HG03159 (cell line): ENCODE data around the gene LAMC3.

ENCODE experiments used
- ATAC-seq: cut with Tn5 transposase; IDR thresholded peaks from one replicate; pipeline ENCODE4 v1.9.1; 2021; ENCODE audit warnings: mild to moderate bottlenecking, moderate library complexity; ENCODE audit not compliant: unreplicated experiment

LAMC3 gene

DNA sequence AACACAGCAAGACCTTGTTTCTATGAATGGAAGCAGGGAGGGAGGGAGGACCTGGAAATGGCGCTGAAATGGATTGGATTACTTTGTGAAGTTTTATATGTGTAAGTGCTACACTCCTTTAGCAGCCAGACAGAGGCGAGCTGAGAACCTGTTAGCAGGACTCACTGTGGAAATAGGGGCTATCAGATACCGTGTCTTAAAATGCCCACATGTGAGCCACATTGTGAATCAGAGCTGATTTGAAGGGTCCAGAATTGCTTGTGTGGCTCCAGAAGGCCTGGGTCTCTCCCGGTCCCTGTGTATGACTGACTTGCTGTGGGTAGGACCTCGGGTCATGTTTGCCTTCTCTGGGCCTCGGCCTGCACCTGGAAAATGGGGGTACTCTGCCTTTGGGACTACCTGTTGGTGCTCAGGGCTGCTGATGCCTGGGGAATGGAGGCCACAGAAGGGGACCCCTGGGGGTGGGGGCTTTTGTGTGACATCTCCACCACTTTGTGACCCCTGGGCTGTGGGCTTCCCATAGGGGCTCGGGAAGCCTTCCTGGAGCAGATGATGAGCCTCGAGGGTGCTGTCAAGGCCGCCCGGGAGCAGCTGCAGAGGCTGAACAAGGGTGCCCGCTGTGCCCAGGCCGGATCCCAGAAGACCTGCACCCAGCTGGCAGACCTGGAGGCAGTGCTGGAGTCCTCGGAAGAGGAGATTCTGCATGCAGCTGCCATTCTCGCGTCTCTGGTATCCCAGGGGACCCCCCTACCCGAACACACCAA, 63.3 kb downstream of the LAMC3 start:
- no peak for ATAC-seq

DNA sequence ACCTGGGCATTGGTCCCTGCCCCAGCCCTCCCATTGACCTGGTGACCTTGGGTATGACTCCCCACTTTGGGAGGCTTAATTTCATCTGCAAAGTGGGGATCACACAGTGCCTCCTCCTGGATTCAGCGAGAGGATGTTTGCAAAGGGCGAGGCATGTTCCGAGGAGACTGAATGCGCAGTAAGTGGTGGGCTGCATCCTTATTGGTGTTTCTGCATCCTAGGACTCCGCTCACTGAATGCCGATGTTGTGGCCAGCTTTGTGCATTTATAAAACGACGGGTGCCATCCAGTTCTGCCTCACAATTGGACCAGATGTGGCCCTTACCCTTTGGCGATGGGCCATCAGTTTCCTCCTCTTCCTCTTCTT, 63.9 kb downstream of the LAMC3 start:
- no peak for ATAC-seq

DNA sequence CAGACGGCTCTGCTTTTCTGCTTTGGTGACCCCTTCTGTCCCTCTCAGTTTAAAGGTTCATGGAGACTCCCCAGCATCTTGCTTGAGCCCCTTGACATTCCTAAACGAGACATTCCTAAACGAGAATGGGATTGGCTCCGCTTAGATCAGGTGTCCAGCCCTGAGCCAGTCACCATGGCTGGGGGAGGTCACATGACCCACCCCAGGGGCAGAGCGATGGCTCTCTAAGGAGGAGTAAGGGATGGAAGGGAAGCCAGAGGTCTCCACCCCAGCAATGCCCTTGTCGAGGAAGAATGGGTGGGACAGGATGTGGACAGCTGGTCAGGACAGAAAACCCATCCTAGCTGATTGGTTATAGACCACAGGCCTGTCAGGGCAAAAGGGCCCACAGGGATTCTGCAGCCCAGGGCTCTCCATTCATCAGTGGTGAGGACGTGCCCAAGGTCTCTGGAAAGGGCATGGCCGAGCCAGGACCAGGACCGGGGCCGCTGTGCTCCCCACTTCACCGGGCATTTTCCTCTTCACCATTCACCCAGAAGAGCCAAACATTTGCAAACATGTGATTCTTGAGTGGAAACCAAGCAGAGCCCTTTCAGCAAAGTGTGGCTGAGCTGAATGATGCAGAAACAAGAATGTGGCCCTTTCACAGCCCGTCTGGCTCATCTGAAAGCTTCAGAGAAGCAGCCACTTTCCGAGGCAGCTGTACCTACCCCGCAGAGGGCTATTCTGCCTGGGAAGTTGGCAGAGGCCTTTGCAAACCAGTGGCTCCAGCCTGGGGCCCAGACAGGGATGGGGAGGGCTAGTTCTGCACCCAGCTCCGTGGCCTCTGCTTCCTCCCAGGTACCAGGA, 67.6 kb downstream of the LAMC3 start:
- ATAC-seq, result no peak

DNA sequence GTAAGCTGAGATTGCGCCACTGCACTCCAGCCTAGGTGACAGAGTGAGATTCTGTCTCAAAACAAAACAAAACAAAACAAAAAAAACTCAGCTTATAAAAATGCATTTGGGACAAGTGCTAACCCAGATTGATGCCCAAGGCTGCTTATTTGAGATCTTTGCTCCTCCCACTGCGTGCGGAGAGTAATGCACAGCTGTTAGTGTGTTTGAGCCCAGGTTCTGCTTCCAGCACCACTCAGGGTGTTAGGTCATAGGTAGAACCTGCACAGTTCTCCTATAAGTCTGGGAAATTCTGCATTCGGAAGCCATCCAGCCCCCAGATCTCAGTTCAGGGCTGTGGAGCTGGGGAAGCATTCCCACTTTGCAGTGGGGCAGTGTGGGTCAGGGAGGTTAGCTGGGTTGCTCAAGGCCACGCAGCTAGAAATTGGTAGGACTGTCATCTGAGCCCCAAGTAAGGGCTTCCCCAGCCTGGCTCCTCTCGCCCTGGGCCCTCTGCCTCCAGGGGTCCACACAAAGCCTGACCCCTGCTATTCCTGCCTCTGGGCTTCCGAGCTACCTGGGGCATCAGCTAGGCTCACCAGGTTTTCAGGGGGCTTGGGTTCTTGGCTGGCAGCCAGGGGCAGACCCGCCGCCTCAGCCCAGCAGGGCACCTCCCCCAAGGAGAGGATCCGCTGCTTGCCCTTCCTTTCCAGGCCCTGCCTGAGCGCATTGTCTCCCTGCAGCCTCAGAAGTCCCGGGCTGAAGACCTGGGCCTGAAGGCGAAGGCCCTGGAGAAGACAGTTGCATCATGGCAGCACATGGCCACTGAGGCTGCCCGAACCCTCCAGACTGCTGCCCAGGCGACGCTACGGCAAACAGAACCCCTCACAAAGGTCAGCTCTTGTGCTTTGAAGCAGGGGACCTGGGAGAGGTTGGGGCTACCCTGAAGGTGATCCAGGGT, 69.7 kb downstream of the LAMC3 start:
- no peak for ATAC-seq

DNA sequence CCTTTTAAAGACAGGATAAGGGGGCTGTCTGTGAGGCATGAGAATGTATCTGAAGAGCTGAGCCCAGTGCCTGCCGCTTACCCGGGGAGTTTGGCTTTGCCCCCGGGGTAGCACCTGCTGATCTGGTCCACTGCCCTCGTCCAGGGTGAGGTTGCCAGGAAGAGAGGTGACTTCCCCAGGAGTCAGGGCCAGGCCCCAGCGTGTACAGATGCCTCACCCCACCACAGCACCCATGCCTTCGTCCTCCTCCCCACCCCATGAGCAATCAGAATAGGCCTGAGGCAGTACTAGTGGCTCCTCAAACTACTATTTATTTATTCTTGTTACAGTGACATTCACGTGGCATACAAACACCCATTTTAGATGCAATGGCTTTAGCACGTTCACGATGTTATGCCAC, 71.6 kb downstream of the LAMC3 start:
- no peak for ATAC-seq

DNA sequence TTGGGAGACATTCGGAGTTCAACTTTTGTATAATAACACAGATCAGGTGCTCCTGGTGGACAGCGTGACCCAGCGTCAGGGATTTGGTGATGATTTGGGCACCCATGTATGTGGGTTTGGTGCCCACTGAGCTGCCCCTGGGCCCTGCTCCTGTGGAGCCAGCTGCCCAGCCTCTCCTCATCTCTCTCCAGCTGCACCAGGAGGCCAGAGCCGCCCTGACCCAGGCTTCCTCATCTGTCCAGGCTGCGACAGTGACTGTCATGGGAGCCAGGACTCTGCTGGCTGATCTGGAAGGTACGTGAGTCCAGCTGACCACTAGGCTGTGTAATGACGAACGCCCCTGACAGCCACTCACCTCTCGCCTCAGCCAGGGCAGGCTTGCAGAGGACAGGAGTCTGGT, 72.9 kb downstream of the LAMC3 start:
- no peak for ATAC-seq

DNA sequence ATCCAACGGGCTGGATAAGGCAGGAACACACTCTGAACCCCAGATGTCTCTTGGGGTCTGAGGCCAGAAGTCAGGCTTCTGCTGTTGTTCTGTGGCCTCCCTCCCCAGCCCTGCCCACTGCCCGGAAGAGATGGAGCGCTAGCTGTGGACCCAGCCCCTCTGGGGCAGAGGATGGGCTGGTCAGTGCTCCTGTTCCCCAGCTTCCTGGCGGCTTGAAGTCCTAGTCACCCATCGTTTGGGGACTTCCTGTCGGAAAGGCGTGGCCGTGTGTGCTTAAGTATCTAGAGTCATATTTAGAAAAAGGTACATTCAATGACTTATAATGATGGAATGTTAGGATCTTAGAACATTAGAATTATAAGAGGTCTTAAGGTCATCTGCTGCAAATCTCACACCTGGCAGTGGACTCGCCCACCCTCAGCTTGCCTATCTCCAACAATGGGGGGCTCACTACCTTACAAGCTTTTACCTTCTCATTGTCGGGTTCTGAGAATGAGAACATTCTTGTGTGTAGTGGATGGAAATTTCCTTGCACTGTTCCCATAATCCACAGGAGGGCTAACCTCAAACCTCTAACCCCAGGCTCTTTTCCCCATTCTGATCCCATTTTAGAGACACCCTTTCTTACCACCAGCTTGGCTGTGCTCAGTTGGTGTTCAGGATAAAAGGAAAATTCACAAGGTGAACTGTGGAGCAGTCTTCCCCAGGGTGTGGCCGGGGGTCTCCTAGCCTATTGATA, 74.0 kb downstream of the LAMC3 start:
- no peak for ATAC-seq

DNA sequence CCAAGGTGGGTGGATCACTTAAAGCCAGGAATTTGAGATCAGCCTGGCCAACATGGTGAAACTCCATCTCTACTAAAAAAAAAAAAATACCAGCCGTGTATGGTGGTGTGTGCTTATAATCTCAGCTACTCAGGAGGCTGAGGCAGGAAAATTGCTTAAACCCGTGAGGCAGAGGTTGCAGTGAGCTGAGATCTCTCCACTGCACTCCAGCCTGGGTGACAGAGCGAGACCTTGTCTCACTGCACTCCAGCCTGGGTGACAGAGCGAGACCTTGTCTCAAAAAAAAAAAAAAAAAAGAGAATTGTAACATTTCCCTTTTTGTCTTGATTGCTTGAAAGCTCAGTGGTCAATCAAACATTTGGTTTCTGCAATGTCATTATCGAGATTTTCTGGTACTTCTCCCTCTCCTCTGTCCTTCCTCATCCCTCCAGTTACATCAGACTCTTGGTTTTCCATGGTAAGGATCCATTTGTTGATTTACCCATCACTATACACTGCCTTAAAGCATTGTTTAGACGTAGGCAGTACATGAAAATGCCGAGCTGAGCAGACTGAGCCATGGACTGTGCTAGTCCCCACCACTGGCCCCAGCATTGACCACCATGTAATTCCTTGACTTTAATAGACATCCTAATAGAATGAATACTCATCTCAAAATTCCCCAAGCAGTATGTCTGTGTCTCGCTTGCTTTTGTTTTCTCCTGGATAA, 75.8 kb downstream of the LAMC3 start:
- ATAC-seq, result no peak

DNA sequence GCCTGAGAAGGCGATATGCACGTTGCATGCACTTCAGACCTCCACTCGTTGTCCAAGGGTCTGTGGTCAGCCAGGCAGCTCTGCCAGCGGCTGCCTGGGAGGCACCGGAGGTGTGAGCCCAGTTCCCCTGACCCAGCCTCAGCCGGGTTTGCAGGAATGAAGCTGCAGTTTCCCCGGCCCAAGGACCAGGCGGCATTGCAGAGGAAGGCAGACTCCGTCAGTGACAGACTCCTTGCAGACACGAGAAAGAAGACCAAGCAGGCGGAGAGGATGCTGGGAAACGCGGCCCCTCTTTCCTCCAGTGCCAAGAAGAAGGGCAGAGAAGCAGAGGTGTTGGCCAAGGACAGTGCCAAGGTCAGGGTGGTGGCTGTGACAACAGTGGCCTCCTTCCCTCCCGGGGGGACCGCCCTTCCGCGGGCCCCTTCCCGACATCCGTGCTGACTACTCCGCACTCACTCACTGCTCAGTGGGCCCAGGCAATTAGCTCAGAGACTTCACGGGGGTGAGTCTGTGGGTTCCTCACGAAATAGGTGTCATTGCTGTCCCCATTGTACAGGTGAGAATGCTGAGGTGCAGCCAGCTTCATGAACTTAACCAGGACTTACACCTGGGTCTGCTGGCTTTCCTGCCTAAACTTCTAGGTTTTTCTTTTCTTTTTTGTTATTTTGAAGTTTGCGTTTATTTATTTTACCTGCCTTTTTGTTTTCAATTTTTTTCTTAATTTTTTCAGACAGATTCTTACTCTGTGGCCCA, 76.6 kb downstream of the LAMC3 start:
- ATAC-seq, result no peak

DNA sequence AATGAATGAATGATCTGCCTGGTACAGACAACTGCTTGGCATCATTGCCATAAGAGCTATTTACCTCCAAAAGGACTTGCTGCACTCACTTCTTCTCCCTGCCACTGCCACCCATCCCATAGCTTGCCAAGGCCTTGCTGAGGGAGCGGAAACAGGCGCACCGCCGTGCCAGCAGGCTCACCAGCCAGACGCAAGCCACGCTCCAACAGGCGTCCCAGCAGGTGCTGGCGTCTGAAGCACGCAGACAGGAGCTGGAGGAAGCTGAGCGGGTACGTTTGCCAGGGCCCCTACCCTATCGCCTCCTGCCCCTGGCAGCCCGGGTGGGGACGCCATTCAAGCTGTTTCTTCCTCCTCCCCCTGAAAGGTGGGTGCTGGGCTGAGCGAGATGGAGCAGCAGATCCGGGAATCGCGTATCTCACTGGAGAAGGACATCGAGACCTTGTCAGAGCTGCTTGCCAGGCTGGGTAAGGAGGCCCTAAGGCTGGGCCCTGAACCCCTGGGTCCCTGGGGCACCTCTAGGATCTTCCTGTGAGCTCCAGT, 78.5 kb downstream of the LAMC3 start:
- no peak for ATAC-seq

DNA sequence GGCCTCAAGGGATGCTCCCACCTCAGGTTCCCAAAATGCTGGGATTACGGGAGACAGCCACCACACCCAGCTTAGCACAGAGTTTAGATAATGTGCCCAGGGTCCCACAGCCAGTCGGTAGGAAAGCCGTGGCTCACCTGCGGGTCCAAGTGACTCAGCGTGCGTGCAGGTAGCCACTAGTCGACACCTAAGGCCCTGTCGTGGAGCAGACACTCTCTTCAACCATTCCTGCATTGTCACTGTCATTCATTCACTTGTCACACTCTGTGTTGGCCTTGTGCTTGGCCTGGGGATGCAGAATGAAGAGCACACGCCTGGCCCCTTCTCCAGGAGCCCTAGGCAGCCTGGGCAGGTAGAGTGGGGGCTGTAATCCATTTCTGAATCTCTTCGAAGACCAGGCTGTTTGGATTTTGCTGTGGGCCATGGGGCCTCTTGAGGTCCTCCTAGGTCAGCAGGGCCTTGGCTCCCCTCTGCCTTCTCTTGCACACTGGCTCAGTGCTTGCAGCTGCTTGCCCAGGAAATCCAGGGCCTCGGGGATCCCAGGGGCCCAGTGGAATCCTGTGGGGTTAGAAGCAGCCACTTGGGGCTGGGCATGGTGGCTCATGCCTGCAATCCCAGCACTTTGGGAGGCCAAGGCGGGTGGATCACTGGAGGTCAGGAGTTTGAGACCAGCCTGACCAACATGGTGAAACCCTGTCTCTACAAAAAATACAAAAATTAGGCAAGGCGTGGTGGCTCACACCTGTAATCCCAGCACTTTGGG, 81.2 kb downstream of the LAMC3 start:
- ATAC-seq, result no peak

DNA sequence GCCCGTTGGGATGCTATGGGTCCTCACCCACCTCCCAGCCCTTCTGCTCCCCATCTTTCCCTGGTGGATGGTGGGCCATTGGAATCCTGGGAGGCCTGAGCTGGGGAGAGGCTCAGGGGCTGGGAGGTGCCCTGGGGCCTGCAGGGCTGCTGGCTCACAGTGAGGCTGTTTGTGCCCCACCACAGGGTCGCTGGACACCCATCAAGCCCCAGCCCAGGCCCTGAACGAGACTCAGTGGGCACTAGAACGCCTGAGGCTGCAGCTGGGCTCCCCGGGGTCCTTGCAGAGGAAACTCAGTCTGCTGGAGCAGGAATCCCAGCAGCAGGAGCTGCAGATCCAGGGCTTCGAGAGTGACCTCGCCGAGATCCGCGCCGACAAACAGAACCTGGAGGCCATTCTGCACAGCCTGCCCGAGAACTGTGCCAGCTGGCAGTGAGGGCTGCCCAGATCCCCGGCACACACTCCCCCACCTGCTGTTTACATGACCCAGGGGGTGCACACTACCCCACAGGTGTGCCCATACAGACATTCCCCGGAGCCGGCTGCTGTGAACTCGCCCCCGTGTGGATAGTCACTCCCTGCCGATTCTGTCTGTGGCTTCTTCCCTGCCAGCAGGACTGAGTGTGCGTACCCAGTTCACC, 82.5 kb downstream of the LAMC3 start:
- no peak for ATAC-seq

DNA sequence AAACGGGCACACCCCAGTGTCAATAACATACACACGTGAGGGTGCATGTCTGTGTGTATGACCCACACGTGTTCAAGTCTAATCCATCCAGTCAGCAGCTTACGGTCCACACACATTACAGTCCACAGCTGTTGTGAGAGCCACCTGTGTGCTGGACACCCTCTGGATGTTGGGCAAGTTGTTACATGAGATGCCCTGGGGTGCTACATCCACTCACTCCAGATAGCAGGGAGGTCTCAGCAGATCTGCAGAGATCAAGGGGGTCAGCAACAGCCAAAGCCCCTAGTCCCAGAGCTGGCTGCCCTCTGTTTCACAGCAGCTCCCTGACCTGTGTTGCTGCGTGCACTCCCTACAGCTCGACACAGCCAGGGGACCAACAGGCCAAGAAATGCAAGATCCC, 83.1 kb downstream of the LAMC3 start:
- ATAC-seq, result no peak

DNA sequence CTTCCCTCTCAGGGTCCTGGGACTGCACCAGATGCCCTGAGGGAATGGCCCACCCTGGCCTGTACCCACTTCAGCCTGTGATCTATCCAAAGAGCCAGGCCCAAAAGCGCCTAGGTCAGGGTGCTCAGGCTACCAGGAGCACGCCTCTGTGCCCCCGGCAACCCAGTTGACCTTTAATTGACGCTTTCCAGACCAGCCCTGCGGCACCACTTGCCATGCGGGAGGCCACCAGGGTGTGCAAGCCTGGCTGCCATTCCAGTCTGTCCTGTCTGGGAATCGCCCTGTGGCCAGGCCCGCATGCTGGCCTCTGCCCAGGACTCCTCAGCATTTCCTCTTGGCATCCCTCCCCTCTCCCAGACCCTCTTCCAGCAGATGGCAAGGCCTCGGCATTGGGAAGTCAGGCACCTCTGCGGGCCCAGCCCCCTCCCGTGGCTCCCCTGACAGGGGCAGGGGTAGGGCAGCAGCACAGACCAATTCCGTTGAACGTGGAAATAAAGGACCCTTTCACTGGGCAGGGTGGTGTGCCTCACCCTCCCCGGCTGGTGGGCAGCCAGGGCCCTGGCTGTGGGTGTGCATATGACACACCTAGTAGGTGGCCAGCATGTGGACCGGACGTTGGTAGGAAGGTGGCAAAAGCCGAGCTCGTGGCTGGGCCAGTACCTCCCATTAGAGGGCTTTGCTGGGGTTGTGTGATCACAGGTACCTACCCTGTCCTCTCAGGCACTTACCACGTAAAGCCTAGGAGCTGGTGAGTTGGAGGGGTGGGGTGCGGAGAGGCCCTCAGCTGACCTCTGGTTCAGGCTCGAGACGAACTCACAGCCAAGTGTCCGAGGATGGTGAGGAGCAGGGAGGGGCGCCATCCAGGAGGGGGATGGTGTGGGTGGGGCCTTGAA, 83.8 kb downstream of the LAMC3 start:
- no peak for ATAC-seq

DNA sequence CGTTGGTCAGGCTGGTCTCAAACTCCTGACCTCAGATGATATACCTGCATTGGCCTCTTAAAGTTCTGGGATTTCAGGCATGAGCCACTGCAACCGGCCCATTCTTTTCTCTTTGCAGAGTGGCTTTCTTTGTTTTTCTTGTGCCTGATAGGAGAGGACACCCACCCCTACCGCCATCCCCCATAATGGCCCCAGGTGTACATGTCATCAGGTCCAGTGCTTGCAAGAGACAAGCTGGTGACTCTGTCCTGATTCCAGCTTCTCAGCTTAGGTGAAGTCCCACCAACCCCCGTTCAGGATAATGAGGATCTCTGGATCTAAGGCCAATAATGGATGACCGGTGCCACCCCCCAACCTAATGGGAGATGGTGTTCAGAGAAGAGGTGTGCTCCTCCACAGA, 85.0 kb downstream of the LAMC3 start:
- ATAC-seq, result no peak

DNA sequence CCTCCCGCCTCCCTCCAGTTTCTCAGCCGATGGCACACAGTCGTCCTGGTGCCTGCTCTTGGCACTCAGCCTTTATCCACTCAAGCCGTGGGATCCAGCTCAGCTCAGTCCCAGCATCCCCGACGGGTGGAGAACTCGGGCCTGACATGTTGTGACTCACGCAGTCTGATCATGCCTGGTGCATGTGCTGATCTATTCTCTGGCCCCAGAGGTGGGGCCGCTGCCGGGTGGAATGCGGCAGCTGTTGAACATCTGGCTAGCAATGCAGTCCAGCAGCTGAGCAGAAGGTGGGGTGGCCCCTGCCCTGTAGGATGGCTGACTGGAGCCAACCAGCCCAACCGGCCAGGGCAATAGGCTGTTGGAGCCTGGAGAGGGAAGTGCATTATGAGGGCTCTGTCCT, 85.6 kb downstream of the LAMC3 start:
- ATAC-seq, result no peak
